Tibial nerve (tissue), 4 donors: Measurements from ENCODE around the gene HOXB4.

Source experiments
- CTCF ChIP-seq, 5 experiments: fragments of 200-600 bp in 3 of 5; fragments of 450-650 bp in 2 of 5; sonication (generic) in 3 of 5; IDR thresholded peaks; one replicate each; pipeline ENCODE4 v1.5.1; 2016 to 2019; ENCODE audit warnings: antibody characterized with exemption in 5 of 5, mild to moderate bottlenecking in 3 of 5, moderate library complexity in 2 of 5
- EP300 ChIP-seq, 2 donors: sonication (generic); formaldehyde crosslinking; IDR thresholded peaks; one replicate each; pipeline ENCODE4 v1.6.1; 2017; ENCODE audit warnings: antibody characterized with exemption in 2 of 2, mild to moderate bottlenecking in 1 of 2

GRCh38 chr17:48588528-48588927, 10.4 kb upstream of the HOXB4 start:
- TF ChIP-seq CTCF (IDR thresholded peaks at IDR 0.05) (no peak), EP300 (IDR thresholded peaks at IDR 0.05) (no peak)
